Right renal cortex interstitium (tissue), 3 donors: ENCODE results near the gene B4GALT3. TPM values are rescaled to one million over a fixed set of nuclear protein-coding genes. Genes with fewer than 3 reads are reported as not detected.
"Not testable (repeated sequence)": the region's sequence is repeated elsewhere in the genome, so short reads cannot be mapped to it uniquely, and the experiment has no call there.

Experiments used
- DNase-seq, 3 donors: peaks; one replicate each; pipeline ENCODE4 v3.0.0-alpha.2; 2013; ENCODE audit warnings: low read depth in 3 of 3, low spot score in 2 of 3
- polyA plus RNA-seq, 3 donors: library from polyadenylated mRNA; unstranded; fragments of 120-200 nt; gene quantifications; one replicate each; pipeline ENCODE4 v1.2.1, GENCODE V29; 2013; ENCODE audit not compliant: insufficient read length in 3 of 3

Gene B4GALT3
- 10 to 100 TPM; 31.5 to 37.3 (median 34.1) TPM for polyA plus RNA-seq

DNA sequence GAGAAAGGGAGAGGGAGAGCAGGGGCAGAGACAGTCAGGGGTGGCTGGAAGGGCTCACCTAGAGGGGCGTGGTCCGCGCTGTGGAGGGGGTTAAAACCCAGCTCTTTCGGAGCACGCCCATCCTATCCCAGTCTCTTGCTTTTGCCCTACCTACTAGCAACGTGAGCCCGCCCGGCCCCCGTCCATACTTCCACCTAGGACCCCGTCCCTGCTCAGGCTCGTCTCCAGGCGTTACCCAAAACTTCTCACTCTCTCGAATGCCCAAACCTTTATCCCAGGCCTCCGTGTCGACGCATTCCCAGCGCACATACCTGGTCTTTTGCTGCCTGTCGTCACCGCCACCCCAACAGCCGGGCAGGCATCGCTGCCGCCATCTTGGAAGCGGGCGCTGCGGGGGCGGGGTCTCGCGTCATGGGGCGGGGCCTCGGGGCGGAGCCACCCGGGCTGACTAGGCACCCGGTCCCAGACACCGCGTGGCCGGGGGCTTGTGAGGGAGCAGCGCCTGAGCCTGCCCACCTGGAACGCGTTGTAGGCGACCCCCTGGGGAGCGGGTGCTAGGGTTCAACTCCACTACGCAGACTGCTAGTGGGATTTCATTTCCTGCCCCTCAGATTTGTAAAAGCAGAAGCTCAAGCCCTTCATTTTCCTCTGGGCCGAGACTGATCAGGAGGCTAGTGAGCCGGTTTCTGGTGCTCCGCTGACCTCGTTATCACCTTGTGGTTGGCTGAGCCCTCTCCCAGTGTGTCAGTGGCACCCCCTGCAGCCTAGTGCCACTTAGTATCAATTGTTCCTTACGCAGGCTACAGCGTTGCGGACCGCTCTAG lies at the start of gene B4GALT3:
B4GALT3 (minus strand) TSS at position 396 of the 824 bp plus-strand sequence. CDS start 1,447 bp downstream, outside the sequence.
- no peak for DNase-seq

DNA sequence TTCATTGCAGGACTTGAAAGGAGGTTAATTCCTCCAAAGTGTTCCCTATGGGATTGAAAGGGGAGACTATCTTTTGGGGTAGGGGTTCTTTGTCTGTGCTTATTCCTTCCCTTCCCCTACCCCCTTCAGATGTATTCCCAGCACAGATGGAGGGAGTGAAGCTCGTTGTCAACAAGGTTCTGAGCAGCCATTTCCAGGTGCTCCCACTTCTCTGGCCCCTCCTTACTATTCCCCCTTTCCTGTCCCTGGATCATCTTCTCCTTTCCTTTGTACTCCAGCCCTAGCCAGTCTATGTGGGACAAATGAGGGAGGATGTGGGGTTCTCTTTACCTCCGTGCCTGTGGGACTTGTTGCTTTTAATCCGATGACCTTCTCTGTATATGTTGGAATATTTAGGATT lies 49.5 kb upstream of the B4GALT3 start:
- no peak for DNase-seq

DNA sequence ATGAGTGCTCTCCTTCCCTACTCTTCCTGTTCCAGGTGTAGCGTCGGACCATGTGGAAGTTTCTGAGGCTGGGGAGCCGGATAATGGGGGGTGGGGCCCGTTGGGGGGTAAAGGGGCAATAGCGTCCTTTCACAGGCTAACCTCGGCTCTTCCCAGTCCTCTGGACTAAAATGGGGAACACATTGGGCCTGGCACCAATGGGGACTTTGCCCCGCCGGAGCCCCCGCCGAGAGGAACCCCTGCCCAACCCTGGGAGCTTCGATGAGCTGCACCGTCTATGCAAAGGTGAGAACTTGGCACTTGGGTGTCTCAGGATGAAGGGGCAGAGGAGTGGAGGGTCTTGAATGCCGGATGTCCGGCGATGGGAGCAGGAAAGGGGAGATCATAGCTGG lies 49.0 kb upstream of the B4GALT3 start:
- no peak for DNase-seq

DNA sequence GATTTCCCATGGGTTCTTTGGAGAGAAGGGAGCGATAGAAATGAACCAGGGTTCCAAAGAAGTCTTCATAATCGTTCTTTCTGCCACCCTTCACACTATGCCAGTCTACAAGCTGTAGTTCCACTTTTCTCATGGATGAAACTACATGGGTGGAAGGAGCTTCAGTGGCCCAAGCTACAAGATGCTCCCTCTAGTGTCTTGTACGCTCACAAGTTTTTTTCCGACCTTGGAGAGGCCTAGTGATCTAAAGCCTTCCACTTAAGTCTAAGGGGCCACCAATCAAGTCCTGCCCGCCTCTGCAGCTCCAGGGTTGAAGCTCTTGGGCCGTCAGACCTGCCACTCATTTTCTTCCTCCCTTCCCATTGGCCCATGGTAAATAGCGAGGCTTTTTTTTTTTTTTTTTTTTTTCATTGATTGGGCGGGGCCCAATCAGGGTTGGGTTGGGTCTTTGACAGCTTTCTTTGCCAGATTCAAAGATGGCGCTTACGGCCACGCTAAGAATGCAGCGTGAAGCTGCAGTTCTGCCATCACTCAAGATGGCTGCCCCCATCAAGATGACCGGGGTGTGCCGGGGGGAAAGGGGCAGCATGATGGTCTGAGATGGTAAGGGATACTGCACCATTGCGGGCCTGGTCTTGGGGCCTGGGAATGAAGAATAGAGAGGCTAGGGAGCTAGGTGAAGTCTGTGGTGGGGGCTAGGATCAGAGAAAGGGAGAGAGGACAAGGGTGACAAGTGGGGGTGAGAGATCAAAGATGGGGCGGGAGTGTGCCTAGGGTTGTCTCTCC lies 48.4 kb upstream of the B4GALT3 start, which contains the start of gene TOMM40L:
TOMM40L (plus strand) TSS at position 527 of the 786 bp plus-strand sequence. CDS start 430 bp downstream, outside the sequence.
- DNase-seq: peak; percentile 90 to 95 (median 95)

DNA sequence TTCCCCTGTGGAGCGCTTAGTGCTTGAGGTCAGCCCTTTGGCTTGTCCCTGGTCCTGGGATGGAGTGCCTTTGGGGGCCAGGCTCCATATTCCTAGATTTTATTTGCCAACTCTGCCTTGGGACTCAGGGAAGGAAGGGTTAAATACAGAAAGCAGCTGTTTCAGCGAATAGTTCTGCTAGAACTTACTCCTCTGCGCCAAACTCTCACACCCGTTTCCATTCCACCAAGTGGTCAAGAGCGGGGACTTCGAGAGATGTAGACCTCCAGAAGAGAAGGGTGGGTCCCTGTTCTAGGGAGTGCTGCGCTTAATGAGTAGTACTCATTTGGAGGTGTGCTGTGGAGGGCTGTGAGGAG lies 47.8 kb upstream of the B4GALT3 start:
- DNase-seq: no peak

DNA sequence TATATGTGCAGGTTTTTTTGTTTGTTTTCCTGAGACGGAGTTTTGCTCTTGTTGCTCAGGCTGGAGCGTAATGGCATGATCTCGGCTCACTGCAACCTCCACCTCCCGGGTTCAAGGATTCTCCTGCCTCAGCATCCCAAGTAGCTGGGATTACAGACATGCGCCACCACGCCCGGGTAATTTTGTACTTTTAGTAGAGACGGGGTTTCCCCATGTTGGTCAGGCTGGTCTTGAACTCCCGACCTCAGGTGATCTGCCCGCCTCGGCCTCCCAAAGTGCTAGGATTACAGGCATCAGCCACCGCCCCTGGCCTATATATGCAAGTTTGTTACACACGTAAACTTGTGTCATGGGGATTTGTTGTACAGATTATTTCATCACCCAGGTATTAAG lies 47.4 kb upstream of the B4GALT3 start:
- not testable (repeated sequence) for DNase-seq

DNA sequence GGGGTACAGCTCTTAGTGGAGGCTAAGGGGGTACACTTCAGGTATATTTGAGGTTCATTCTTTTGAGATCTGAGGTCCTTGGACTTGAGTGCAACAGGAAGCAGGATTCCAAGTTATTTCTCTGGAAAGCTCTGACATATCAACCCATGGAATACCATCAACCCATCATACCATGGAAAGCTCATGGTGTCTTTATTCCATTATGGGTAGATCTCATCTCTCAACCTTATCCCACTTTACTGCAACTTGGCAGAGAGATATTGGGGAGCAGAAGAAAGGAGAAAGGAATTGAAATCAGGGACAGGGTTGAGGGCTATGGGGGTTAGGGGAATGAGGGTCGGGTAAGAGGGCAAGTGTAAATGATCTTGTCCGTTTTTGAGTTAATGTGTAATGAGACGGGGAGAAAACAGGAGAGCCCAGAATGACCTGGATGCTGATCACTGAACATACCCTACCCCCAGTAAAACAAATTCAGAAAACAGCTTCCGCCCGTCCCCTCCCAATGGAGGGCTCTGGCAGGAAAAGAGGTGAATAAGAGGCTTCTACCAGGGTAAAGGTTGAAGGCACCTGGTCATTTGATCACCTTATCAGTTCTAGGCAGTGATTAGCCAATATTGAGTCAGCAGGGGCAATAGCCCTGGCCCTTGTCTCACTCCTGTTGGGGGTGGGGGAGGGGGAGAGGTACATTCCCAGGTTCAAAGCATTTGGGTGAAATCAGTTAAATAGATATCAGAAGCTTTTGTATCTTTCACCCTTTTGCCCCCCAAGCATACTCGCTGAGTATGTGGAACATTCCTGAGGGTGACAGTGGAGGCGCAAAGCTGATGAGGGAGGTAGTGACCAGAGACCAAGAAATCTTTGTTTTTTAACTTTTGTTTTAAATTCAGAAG lies 46.7 kb upstream of the B4GALT3 start:
- no peak for DNase-seq

DNA sequence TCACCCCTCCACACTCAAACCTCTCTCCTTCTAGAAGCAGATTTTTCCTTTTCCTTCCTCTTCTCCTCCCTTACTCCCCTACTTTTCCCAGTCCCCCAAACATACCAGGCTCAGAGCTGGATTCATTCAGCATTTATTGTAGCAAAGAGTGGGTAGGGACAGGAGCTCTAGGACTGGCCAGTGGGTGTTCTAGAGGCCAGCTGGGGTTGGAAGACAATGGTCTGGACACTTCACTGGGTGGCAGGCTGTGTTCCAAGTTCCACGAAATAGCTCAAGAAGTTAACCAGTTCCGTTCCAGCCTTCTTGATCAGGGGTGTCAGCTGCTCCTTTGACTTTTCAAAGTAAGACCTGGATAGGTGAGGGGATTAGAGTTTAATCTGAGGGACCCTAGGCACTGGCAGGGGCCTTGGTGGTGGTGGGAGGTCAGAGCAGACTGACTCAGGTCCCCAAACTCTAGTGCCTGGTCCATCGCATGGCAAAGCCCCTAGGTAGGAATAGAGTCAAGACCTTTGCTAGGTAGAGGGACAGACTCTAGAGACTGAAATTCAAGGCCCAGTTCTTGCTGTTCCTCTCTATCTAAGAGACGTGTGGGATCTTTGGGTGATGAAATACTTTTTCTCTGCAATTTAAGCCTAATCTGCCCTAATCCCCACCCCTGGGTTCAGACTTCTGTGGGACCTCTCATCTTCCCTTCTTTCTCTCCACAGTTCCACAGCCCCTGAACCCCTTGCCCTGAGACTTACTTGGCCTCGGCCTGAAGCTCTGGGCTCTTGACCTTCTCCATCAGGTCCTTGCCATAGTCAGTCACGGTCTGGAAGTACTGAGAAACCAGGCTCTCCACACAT lies 45.1 kb upstream of the B4GALT3 start:
- DNase-seq: no peak

DNA sequence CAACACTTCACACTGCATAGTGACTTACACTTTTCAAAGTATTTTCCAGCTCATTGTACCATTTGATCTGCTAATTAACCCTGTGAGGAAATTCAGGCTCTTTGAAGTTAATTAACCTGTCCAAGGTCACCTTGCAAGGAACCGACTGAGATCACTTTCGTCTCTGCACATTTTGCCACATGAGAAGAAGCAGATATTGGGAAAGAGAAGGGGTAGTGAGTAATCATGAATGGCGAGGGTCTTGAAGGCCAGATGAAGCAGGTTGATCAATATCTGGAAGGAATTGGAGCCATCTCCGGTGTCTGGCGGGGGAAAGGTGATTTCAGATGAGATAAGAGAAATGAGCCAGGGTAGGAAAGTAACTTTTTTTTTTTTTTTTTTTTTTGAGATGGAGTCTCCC lies 42.7 kb upstream of the B4GALT3 start:
- DNase-seq: no peak

DNA sequence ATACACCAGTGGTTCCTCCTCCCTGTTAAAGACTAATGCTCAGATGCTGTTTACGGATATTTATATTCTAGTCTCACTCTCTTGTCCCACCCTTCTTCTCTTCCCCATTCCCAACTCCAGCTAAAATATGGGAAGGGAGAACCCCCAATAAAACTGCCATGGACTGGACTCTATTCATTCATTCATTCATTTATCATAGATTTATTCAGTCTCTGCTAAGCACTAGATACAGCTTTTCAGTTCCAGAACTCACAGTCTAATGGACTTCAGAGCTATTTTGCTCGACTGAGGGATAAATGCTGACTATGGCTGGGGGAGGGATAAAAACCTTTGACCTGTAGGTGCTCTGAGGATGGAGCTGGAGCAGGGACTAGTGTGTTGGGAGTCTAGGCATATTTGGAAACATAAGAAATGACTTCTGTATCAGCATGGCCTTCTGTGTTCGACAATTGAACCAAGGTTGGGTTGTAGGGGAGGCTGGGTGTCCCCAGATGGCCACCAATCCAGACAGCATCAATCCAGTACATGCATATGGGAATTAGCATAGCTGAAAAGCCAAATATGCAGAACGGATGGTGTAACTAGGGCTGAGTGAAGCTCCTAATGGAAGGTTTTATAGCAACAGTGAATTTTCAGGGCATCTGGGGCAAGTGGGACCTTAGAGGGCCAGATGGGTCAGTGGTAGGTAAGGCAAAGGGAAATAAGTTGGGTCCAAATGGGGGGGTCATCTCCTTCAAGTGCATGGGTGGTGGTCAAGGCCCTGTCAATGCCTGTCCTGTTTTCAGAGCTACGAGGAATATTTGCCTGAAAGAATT lies 42.0 kb upstream of the B4GALT3 start:
- DNase-seq: no peak

DNA sequence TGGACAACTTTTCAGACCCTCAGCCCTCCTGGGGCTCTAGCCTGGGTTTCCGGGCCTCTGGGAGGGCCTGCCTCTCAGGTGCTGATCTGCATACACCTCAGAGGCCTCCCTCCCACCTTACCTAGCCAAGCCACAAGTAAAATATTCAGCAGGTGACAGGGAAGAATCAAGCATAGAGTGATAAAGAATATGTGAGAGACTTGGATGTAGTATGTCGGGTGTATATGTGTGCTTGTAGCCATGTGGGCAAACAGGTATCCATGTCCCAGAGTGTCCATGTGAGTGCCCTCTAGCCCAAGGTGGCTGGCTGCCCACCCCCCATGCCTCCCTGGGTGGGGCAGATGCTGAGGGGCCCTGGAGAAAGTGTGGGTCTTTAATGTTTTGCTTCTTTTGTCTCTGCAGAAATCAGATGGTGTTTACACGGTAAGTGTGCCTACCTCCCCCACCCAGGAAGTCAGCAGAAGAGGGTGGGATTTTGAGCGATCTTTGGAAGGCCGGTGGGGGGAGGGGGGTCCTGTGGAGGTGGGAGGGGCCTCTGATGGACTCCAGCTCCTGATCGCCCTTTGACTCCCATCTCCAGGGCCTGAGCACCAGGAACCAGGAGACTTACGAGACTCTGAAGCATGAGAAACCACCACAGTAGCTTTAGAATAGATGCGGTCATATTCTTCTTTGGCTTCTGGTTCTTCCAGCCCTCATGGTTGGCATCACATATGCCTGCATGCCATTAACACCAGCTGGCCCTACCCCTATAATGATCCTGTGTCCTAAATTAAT lies 41.2 kb upstream of the B4GALT3 start:
- DNase-seq: no peak

DNA sequence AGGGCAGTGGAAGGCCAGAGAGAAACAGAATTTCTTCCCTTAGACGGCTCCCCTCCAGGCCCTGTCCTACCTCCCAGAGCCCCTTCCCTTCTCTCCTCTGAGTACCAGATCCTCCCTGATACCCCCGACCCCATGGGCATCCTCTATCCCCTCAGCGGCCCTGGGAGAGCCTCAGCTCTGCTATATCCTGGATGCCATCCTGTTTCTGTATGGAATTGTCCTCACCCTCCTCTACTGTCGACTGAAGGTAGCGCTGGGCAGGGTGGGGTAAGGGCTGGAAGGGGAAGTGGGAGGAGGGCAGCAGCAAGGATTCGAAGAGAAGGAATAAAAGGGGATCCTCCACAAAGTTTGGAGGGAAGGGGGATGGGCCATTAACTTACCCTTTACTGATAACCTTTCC lies 40.5 kb upstream of the B4GALT3 start:
- DNase-seq: no peak

DNA sequence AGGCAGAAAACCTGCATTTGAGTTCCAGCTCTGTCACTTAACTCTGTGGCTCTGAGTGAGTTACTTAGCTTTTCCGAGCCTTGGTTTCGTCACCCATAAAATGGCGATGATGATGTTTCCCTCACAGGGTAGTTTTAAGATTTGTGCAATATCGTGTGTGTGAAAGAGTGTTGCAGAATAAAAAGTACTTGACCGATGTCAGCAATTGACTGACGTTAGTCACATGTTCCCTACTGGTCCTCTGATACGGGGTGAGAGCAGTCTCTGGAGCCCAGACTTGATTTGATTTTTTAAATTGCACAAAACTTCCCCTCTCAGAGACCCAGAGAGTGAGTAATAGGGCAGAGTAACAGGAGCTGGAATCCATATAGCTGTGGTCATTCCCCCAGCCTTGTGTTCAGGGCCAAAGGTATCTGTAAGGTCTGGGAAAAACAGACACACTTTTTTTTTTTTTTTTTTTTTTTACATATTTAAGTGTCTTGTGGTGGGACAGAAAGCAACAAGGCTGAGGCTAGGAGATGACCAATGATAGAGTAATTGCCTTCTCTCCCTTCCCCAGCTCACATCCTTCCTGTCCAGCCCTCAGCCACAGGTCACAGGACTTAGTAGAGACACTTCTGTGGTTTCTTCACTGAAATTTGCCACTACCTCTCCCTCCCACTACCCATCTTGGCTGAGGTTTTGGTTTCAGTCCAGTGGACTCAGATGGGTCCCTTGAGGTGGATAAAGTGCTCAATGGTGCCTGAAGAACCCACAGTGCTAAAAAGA lies 39.8 kb upstream of the B4GALT3 start:
- no peak for DNase-seq

DNA sequence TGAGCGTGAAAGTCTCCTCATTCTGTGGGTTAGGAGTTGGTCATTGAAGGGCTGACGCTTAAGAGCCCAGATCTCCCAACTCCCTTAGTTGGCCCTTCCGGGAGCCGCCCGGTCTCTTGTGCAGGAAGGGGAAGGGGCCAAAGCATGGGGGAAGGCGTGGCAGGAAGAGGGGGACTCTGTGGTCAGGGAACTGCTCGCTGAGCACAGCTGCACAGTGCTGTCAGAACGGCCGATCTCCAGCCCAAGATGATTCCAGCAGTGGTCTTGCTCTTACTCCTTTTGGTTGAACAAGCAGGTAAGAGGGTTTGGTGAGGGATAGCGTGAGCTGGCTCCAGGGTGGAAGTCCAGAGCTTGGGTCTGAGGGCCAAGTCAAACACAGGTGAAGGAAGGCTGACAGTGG lies 37.8 kb upstream of the B4GALT3 start, which contains the start of gene FCER1G:
FCER1G (plus strand) TSS at position 220 of the 400 bp plus-strand sequence; CDS start at position 247, 27 bp downstream.
- no peak for DNase-seq

DNA sequence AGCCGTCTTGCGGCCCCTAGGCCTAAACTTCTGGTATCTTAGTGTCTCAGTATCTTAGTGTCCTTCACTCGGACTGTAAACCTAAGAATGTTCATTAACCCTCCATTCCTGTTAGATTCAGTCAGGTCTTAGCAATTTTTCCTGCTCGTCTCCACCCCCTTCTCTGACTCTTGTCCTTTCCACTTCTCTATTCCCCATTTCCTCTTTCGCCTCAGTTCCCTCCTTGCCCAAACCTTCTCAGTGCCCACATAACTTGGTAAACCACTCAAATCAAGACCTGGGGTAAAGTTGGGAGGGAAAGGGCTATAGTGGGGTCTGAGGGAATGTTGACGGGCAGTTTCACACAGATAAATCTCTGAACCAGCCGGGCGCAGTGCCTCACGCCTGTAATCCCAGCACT lies 37.1 kb upstream of the B4GALT3 start:
- DNase-seq: no peak

DNA sequence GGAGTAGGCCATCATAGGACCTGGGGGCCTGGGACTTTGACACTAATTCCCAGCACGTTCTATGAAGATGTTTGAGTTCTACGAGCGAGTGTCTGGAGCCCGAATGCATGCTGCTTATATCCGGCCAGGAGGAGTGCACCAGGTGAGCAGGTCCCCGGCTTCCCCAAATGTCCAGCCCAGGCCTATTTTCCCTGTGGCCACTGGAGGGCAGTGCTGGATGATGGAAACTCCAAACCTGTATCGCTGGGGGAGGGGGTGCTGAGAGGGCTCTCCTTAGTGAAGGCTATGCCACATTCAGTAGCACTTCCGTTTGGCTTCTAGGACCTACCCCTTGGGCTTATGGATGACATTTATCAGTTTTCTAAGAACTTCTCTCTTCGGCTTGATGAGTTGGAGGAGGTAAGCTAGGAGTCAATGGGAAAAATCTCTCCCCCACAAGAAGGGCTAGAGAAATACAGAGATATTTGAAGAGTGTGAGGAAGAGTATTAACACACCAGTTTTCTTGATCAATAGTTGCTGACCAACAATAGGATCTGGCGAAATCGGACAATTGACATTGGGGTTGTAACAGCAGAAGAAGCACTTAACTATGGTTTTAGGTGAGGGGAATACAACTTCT lies 32.6 kb upstream of the B4GALT3 start:
- no peak for DNase-seq

DNA sequence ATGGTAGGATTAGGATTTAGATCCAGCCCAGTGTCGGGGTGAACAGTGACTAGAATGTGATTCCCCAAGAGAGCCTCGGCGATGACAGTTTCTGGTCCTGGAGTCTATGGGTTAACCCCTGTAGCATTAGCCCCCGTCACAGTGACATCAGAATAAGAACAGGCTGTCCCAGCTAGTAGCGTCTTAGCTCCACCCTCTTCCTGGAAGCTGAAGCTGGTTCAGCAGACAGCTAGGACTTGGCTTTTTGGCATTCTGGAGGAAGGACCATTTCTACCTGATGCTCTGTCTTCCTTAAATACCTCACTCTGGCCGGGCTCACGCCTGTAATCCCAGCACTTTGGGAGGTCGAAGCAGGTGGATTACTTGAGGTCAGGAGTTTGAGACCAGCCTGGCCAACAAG lies 29.9 kb upstream of the B4GALT3 start:
- DNase-seq: no peak
